ENCODE results near the gene NEK11.

The NEK11 gene

GRCh38 chr3:131221731-131222130, 195.1 kb downstream of the NEK11 start:
- TF ChIP-seq, protein P1, sequence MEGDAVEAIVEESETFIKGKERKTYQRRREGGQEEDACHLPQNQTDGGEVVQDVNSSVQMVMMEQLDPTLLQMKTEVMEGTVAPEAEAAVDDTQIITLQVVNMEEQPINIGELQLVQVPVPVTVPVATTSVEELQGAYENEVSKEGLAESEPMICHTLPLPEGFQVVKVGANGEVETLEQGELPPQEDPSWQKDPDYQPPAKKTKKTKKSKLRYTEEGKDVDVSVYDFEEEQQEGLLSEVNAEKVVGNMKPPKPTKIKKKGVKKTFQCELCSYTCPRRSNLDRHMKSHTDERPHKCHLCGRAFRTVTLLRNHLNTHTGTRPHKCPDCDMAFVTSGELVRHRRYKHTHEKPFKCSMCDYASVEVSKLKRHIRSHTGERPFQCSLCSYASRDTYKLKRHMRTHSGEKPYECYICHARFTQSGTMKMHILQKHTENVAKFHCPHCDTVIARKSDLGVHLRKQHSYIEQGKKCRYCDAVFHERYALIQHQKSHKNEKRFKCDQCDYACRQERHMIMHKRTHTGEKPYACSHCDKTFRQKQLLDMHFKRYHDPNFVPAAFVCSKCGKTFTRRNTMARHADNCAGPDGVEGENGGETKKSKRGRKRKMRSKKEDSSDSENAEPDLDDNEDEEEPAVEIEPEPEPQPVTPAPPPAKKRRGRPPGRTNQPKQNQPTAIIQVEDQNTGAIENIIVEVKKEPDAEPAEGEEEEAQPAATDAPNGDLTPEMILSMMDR (IDR thresholded peaks at IDR 0.05): no peak
- Histone ChIP-seq H3K79me2 (no peaks in the 10 kb centered on the region), H3K4me1 (peaks cover 3% of the 10 kb centered on the region), H3K27me3 (ENCODE audit: control insufficient read depth, insufficient read depth, low read length) (no peaks in the 10 kb centered on the region), H2AFZ (no peak overlapping the region), H3K4me2 (ENCODE audit: low read length) (no peak overlapping the region), H3K27ac (no peak overlapping the region), H3K9ac (no peak overlapping the region), H3K36me3 (ENCODE audit: control insufficient read depth, insufficient read depth, low read length) (no peaks in the 10 kb centered on the region), H3K9me3 (ENCODE audit: control insufficient read depth, low read length) (no peaks in the 10 kb centered on the region), H3K4me3 (ENCODE audit: low read depth, low read length) (no peak overlapping the region)

- H3K9me3 ChIP-seq (ENCODE audit: control insufficient read depth, low read length): no peaks in the 10 kb centered on the region
- H3K4me1 ChIP-seq: peaks cover 3% of the 10 kb centered on the region
- H3K36me3 ChIP-seq (ENCODE audit: control insufficient read depth, insufficient read depth, low read length): no peaks in the 10 kb centered on the region
- H3K9ac ChIP-seq: no peak overlapping the region
- H3K27ac ChIP-seq: no peak overlapping the region
- TF ChIP-seq, protein P1 (IDR thresholded peaks at IDR 0.05): no peak
- no peaks in the 10 kb centered on the region for H3K27me3 ChIP-seq (ENCODE audit: control insufficient read depth, insufficient read depth, low read length)
- no peak overlapping the region for H2AFZ ChIP-seq
- H3K79me2 ChIP-seq: no peaks in the 10 kb centered on the region
- H3K4me2 ChIP-seq (ENCODE audit: low read length): no peak overlapping the region
- H3K4me3 ChIP-seq (ENCODE audit: low read depth, low read length): no peak overlapping the region
Measured at GRCh38 chr3:131222599-131222998, 195.9 kb downstream of the NEK11 start.

GRCh38 chr3:131223373-131224289, 197.0 kb downstream of the NEK11 start:
- Histone ChIP-seq H3K9ac (no peak overlapping the region), H2AFZ (no peak overlapping the region)
- TF ChIP-seq, protein P1 (IDR thresholded peaks at IDR 0.05): no peak

DNA sequence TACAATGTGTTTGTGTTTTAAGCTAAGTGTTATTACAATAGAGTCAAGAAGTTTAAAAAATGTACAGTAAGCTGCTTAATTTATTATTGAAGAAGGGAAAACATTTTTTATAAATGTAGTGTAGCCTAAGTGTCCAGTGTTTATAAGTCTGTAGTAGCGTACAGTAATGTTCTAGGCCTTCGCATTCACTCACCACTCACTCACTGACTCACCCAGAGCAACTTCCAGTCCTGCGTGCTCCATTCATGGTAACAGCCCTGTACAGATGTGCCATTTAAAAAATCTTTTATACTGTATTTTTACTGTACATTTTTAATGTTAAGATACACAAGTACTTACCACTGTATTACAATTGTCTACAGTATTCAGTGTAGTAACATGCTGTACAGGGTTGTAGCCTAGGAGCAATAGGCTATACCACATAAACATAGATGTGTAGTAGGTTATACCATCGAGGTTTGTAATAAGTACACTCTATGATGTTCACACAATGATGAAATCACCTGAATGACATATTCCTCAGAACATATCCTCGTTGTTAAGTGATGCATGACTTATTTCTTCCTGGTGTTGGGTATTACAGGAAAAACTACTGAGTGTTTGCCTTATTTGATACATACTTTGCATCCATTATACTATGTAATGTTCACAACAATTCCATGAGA, 198.3 kb downstream of the NEK11 start:
- Histone ChIP-seq H2AFZ (no peak overlapping the region), H3K27me3 (ENCODE audit: control insufficient read depth, insufficient read depth, low read length) (no peaks in the 10 kb centered on the region), H3K4me3 (ENCODE audit: low read depth, low read length) (no peak overlapping the region), H3K9ac (no peak overlapping the region), H3K36me3 (ENCODE audit: control insufficient read depth, insufficient read depth, low read length) (no peaks in the 10 kb centered on the region), H3K27ac (no peak overlapping the region), H3K4me1 (no peaks in the 10 kb centered on the region), H3K4me2 (ENCODE audit: low read length) (no peak overlapping the region), H3K9me3 (ENCODE audit: control insufficient read depth, low read length) (no peaks in the 10 kb centered on the region), H3K79me2 (no peaks in the 10 kb centered on the region)
- TF ChIP-seq, protein P1 (IDR thresholded peaks at IDR 0.05): no peak

More at GRCh38 chr3:131223373-131224289, 197.0 kb downstream of the NEK11 start:
- H3K9me3 ChIP-seq (ENCODE audit: control insufficient read depth, low read length): no peaks in the 10 kb centered on the region
- H3K36me3 ChIP-seq (ENCODE audit: control insufficient read depth, insufficient read depth, low read length): no peaks in the 10 kb centered on the region
- no peaks in the 10 kb centered on the region for H3K4me1 ChIP-seq
- no peak overlapping the region for H3K27ac ChIP-seq
- H3K27me3 ChIP-seq (ENCODE audit: control insufficient read depth, insufficient read depth, low read length): no peaks in the 10 kb centered on the region
- H3K79me2 ChIP-seq: no peaks in the 10 kb centered on the region
- no peak overlapping the region for H3K4me3 ChIP-seq (ENCODE audit: low read depth, low read length)
- H3K4me2 ChIP-seq (ENCODE audit: low read length): no peak overlapping the region
